Panc1 (cell line): ENCODE results near the gene AMN1.

Source experiments
- POLR2AphosphoS5 ChIP-seq: IDR thresholded peaks from 2 replicates; pipeline ENCODE4 v1.6.1; 2012; ENCODE audit warnings: mild to moderate bottlenecking, low read depth, low read length, moderate library complexity
- SIN3A ChIP-seq: IDR thresholded peaks from 2 replicates; pipeline ENCODE4 v1.6.1; 2012; ENCODE audit warnings: low read depth, mild to moderate bottlenecking, low read length, moderate library complexity, borderline replicate concordance; ENCODE audit not compliant: insufficient read depth
- TF ChIP-seq, protein P1 (sequence below): fragments of 450-650 bp; IDR thresholded peaks from 2 replicates; pipeline ENCODE4 v1.5.1; 2017; ENCODE audit warnings: mild to moderate bottlenecking
- TF ChIP-seq, protein P2 (sequence below), 2 experiments: IDR thresholded peaks; 2 replicates each; pipeline ENCODE4 v1.6.1; 2011 to 2012; ENCODE audit warnings: low read depth in 2 of 2, control low read depth in 1 of 2, low read length in 1 of 2, mild to moderate bottlenecking in 1 of 2, moderate library complexity in 1 of 2; ENCODE audit not compliant: insufficient read depth in 1 of 2

DNA sequence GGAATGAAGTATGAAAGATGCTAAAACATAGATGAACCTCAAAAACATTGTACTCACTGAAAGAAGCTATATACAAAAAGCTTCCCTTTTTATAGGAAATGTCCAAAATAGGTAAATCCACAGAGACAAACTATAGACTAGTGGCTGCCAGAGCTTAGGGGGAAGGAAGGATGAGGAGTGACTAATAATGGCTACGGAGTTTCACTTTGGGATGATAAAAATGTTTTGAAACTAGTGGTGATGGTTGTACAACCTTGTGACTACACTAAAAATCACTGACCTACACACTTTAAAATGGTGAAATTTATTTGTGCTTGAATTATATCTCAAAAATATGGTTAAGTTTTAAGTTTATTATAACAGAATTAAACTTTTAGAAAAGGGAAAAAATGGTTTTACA lies 37.1 kb upstream of the AMN1 start:
- TF ChIP-seq, protein P1, sequence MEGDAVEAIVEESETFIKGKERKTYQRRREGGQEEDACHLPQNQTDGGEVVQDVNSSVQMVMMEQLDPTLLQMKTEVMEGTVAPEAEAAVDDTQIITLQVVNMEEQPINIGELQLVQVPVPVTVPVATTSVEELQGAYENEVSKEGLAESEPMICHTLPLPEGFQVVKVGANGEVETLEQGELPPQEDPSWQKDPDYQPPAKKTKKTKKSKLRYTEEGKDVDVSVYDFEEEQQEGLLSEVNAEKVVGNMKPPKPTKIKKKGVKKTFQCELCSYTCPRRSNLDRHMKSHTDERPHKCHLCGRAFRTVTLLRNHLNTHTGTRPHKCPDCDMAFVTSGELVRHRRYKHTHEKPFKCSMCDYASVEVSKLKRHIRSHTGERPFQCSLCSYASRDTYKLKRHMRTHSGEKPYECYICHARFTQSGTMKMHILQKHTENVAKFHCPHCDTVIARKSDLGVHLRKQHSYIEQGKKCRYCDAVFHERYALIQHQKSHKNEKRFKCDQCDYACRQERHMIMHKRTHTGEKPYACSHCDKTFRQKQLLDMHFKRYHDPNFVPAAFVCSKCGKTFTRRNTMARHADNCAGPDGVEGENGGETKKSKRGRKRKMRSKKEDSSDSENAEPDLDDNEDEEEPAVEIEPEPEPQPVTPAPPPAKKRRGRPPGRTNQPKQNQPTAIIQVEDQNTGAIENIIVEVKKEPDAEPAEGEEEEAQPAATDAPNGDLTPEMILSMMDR, result no peak
- TF ChIP-seq, protein P2, sequence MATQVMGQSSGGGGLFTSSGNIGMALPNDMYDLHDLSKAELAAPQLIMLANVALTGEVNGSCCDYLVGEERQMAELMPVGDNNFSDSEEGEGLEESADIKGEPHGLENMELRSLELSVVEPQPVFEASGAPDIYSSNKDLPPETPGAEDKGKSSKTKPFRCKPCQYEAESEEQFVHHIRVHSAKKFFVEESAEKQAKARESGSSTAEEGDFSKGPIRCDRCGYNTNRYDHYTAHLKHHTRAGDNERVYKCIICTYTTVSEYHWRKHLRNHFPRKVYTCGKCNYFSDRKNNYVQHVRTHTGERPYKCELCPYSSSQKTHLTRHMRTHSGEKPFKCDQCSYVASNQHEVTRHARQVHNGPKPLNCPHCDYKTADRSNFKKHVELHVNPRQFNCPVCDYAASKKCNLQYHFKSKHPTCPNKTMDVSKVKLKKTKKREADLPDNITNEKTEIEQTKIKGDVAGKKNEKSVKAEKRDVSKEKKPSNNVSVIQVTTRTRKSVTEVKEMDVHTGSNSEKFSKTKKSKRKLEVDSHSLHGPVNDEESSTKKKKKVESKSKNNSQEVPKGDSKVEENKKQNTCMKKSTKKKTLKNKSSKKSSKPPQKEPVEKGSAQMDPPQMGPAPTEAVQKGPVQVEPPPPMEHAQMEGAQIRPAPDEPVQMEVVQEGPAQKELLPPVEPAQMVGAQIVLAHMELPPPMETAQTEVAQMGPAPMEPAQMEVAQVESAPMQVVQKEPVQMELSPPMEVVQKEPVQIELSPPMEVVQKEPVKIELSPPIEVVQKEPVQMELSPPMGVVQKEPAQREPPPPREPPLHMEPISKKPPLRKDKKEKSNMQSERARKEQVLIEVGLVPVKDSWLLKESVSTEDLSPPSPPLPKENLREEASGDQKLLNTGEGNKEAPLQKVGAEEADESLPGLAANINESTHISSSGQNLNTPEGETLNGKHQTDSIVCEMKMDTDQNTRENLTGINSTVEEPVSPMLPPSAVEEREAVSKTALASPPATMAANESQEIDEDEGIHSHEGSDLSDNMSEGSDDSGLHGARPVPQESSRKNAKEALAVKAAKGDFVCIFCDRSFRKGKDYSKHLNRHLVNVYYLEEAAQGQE (IDR thresholded peaks at IDR 0.05; ENCODE audit: insufficient read depth in 1 of 2, low read depth in 2 of 2, low read length in 1 of 2), result no peak
- TF ChIP-seq SIN3A, result no peak
- no peak for TF ChIP-seq POLR2AphosphoS5
